ENCODE data around the gene DENND5B. TPM values are rescaled to one million over a fixed set of nuclear protein-coding genes. Genes with fewer than 3 reads are reported as not detected.

DENND5B gene
- total and polyA plus RNA-seq, 7 donors, result 4.8 to 24.3 (median 13.6) TPM

- ATAC-seq, result no peak
- H3K4me3 ChIP-seq, result no peak overlapping the region
- 61 to 82% (median 64%) methylated on average over 3 of the region's 3 CpGs for WGBS, 3 donors
- intact Hi-C loops (cut with DNase I), result no loop called here
- peaks cover 9% of the 10 kb centered on the region for H3K4me1 ChIP-seq
- no peaks in the 10 kb centered on the region for H3K36me3 ChIP-seq (ENCODE audit: insufficient read depth in 1 of 2, low read depth in 1 of 2)
- no peak overlapping the region for H3K27ac ChIP-seq
- no peaks in the 10 kb centered on the region for H3K27me3 ChIP-seq (ENCODE audit: insufficient read depth in 3 of 3, low read length in 2 of 3)
- no peak for TF ChIP-seq CTCF (IDR thresholded peaks at IDR 0.05)
- no peaks in the 10 kb centered on the region for H3K9me3 ChIP-seq
- DNase-seq, result no peak
These were observed 22.4 kb downstream of the DENND5B start for GRCh38 chr12:31568498-31568897.

DNA sequence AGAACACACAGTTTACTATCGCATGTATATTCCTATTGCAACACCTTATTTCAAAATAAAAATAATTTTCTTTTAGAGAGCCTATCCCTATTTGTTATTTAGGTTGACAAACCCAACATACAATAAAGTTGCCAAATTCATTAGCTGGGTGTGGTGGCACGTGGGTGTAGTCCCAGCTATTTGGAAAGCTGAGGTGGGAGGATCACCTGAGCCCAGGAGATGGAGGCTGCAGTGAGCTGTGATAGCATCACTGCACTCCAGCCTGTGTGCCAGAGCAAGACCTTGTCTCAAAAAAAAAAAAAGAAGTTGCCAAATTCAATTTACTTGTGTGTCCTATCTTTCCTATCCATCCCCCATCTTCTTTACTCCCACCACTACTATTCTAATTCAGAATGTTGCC, 23.9 kb downstream of the DENND5B start:
- H3K9me3 ChIP-seq, result no peaks in the 10 kb centered on the region
- H3K27me3 ChIP-seq (ENCODE audit: insufficient read depth in 3 of 3, low read length in 2 of 3), result no peaks in the 10 kb centered on the region
- no peak for TF ChIP-seq CTCF (IDR thresholded peaks at IDR 0.05)
- H3K36me3 ChIP-seq (ENCODE audit: insufficient read depth in 1 of 2, low read depth in 1 of 2), result no peaks in the 10 kb centered on the region
- no peak for ATAC-seq
- intact Hi-C loops (cut with DNase I), result no loop called here
- H3K4me3 ChIP-seq, result no peak overlapping the region
- H3K27ac ChIP-seq, result no peak overlapping the region
- WGBS, 3 donors, result 89 to 94% (median 92%) methylated on average over 2 of the region's 2 CpGs
- H3K4me1 ChIP-seq, result peaks cover 4% of the 10 kb centered on the region
- DNase-seq, result no peak

DNA sequence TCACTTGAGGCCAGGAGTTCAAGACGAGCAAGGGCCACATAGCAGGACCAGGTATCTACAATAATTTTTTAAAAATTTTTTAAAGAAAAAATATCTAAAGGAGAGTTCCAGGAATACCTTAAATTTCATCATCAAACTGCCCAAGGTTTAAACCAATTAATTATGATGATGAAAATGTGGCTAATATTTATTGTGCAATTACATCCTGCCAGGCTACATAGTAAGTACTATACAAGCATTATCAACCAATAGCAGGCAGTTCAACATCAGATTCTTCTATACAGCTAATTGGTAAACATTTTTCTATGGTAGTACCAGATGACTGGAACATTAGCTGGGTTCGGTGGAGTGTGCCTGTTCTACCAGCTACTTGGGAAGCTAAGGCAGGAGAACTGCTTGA, 24.4 kb downstream of the DENND5B start:
- Histone ChIP-seq H3K4me3 (no peak overlapping the region), H3K9me3 (no peaks in the 10 kb centered on the region), H3K36me3 (ENCODE audit: insufficient read depth in 1 of 2, low read depth in 1 of 2) (no peaks in the 10 kb centered on the region), H3K27me3 (ENCODE audit: insufficient read depth in 3 of 3, low read length in 2 of 3) (no peaks in the 10 kb centered on the region), H3K27ac (no peak overlapping the region), H3K4me1 (peaks cover 4% of the 10 kb centered on the region)
- TF ChIP-seq CTCF (IDR thresholded peaks at IDR 0.05), result no peak
- intact Hi-C loops (cut with DNase I), result no loop called here
- 90 to 99% (median 96%) methylated on average over 2 of the region's 2 CpGs for WGBS, 3 donors
- no peak for DNase-seq
- no peak for ATAC-seq

- Histone ChIP-seq H3K27me3 (ENCODE audit: insufficient read depth in 3 of 3, low read length in 2 of 3) (no peaks in the 10 kb centered on the region), H3K36me3 (ENCODE audit: insufficient read depth in 1 of 2, low read depth in 1 of 2) (no peaks in the 10 kb centered on the region), H3K27ac (no peak overlapping the region), H3K4me1 (no peaks in the 10 kb centered on the region), H3K9me3 (no peaks in the 10 kb centered on the region), H3K4me3 (no peak overlapping the region)
- 93 to 97% (median 96%) methylated on average over 5 of the region's 5 CpGs for WGBS, 3 donors
- ATAC-seq, result no peak
- no peak for TF ChIP-seq CTCF (IDR thresholded peaks at IDR 0.05)
- intact Hi-C loops (cut with DNase I), result no loop called here
- no peak for DNase-seq
These were observed 28.2 kb downstream of the DENND5B start for GRCh38 chr12:31562594-31563328.

GRCh38 chr12:31560516-31560915, 30.4 kb downstream of the DENND5B start:
- Histone ChIP-seq H3K36me3 (ENCODE audit: insufficient read depth in 1 of 2, low read depth in 1 of 2) (no peaks in the 10 kb centered on the region), H3K4me1 (no peaks in the 10 kb centered on the region), H3K9me3 (no peaks in the 10 kb centered on the region), H3K4me3 (no peak overlapping the region), H3K27me3 (ENCODE audit: insufficient read depth in 3 of 3, low read length in 2 of 3) (no peaks in the 10 kb centered on the region), H3K27ac (no peak overlapping the region)
- TF ChIP-seq CTCF (IDR thresholded peaks at IDR 0.05), result no peak
- DNase-seq (no peak), ATAC-seq (no peak)
- WGBS, 3 donors, result 89 to 93% (median 91%) methylated on average over 2 of the region's 2 CpGs
- intact Hi-C loops (cut with DNase I), result no loop called here
